Stimulated activated CD8-positive, alpha-beta memory T cell treated with anti-CD3 and anti-CD28 coated beads, Interleukin-15, amount 100 ng/mL, for 4 hours (primary cell): ENCODE measurements around the gene AKT3.

Source experiments
- DNase-seq, 2 donors: peaks; one replicate each; pipeline ENCODE4 v3.0.0-alpha.2; 2020; ENCODE audit warnings: low read depth in 2 of 2

AKT3 gene

GRCh38 chr1:243557866-243558265 is 292.2 kb downstream of the AKT3 start:
- no peak for DNase-seq

- DNase-seq: no peak
Observed at GRCh38 chr1:243554686-243555085, 295.4 kb downstream of the AKT3 start.

DNA sequence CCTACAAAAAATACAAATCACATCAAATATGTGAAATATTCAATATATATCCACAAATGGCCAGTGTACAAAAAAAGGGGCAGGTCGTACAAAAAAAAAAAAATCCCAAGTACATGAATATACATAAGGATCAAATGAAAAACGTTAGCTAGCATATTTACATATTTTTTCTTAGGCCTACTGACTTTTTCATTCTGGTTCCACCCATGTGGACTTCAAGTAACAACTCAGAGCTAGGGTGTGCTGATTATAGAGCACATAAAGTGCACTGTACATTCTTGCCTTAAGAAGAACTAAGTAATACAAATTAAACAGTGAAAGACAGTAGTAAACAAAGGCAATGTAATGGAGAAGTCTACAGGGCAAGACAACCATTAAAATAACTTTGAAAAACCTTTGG is 297.0 kb downstream of the AKT3 start:
- DNase-seq: no peak

GRCh38 chr1:243550276-243550675 is 299.8 kb downstream of the AKT3 start:
- no peak for DNase-seq

DNA sequence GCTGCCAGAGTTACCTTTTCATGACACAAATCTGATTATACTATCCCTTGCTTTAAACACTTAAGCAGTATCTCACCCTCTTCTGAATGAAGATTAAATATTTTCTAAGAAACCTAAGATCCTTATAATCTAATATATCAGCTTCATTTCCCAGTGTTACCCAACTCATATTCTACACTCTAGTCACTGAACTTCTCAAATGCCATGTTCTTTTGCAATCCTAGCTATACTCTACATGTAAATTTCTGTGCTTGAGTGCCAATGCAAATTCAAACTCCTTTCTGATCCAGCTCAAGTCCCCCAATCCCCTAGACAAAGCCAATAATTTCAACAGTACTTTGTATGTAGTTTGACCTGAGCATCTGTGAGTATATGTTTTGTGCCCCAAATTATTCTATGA is 300.3 kb downstream of the AKT3 start:
- DNase-seq: no peak

- DNase-seq: no peak
Observed at GRCh38 chr1:243549108-243549507, 300.9 kb downstream of the AKT3 start.

DNA sequence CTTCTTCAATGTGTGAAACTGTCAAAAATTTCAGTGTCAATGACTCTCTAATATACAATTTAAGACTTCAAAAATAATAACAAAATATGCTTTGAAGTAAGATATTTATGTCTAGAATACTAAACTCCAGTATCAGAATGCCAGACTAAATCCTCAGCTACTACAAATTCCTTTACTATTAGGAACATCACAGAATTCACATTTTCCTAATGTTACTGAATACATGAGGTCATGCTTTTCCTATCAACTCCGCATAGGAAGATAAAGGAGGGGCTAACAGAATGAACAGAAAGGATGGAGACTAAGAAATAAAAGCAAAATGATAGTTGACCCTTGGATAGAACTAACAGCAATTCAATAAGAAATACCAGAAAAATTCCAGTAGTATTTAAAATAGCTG is 301.5 kb downstream of the AKT3 start:
- DNase-seq: no peak

GRCh38 chr1:243547891-243548290 is 302.2 kb downstream of the AKT3 start:
- DNase-seq: no peak

DNA sequence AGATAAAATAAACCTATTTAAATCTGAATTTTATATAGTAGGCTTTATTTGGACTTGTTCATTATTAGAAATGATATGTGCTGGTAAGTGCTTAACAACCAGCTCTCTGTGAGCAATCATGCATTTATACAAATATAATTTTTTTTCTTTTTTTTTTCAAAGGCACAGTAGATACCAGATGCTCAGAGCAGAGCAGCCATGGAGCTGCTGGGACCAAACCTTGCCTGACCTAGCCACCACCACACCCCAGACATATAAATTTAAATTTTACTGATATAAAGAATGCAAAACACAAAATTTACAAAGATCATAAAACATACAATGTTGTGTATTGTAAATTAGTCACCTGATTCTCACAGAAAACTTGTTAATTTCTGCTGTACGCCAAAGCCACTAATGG is 303.6 kb downstream of the AKT3 start:
- DNase-seq: no peak

GRCh38 chr1:243543501-243543900 is 306.5 kb downstream of the AKT3 start:
- no peak for DNase-seq

- DNase-seq: no peak
Observed at GRCh38 chr1:243542739-243543415, 307.2 kb downstream of the AKT3 start.

DNA sequence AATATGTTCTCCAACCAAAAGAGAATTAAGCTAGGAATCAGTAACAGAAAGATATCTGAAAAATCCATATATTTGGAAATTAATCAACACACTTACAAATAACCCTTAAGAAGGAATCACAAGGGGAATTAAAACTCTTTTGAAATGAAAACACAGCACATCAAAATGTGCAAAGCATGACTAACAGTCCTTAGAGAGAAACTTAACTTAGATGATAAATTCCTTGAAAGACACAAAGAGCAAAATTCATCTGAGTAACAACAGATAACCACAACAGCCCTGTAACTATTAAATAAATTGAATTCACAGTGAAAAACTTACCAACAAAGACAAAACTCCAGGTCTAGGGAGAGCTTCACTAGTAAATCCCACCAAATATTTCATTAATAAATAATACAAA is 310.4 kb downstream of the AKT3 start:
- no peak for DNase-seq

- DNase-seq: no peak
Observed at GRCh38 chr1:243535014-243535413, 315.0 kb downstream of the AKT3 start.

- no peak for DNase-seq
Observed at GRCh38 chr1:243529512-243529911, 320.5 kb downstream of the AKT3 start.

GRCh38 chr1:243528459-243529121 is 321.5 kb downstream of the AKT3 start:
- DNase-seq: no peak

DNA sequence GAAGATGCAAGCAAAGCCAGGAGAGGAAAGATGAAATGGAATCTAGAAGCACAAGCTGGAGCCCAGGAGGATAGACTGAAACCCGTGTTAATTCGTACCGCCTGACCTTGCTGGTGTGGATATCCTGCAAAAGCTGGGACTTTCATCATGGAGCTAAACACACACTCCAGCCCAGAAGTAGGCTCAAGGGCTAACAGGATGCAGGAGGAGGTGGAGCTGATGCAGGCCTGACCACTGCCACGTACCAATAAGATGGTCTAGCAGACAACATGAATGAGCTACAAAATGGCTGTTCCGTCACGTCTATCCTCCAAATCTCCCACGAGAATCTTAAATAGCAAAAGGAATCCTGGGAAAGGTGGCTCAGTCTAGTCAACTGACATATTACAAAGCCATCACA is 323.9 kb downstream of the AKT3 start:
- no peak for DNase-seq

- DNase-seq: no peak
Observed at GRCh38 chr1:243525085-243525487, 325.0 kb downstream of the AKT3 start.

DNA sequence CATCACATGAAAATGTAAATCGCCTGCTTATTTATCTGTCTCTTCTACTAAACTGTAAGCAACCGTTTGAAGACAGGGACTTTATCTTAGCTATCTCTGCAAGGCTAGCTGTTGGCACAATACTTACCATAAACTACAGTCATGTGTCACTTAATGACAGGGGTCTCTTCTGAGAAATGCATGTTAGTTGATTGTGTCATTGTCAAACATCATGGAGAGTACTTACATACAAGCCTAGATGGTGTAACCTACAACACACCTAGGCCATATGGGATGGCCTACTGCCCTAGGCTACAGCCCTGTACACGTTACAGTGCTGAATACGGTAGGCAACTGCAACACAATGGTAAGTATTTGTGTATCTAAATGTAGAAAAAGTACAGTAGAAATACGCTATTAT is 326.3 kb downstream of the AKT3 start:
- no peak for DNase-seq

- DNase-seq: no peak
Observed at GRCh38 chr1:243520831-243521230, 329.2 kb downstream of the AKT3 start.

- no peak for DNase-seq
Observed at GRCh38 chr1:243514927-243515326, 335.1 kb downstream of the AKT3 start.

DNA sequence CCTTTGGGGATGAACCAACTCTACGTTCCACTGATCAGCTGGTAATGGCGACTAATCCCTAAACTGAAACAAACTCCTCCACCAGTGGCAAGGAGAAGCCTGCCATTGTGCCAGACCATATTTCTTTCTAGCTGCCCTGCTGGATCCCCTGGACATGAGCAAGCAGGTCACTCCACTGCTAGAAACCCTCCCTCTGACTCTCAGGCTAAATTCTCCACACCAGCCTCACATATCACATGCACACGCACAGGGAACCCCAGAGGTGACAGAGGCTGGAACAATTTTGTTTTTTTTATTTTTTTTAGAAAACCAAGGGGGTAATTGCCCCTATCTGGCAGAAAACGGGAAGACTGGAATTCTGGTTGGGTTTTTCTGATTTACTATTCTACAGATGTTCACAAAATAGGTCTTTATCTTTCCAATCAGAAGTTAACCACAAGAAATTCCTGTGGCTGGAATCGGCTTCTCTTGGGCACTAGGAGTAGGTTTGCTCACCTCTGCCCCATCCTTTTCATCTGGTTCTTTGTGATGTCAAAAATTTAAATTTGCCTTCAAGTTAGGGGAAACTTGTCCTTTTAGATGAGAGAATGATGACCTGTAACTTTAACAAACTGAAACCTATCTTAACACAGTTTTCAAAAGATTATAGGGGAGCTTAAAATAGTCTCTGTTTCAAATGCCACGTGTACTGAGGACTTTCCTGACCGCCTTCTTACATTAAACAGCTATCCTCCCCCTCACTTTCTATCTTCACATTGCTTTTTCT is 336.1 kb downstream of the AKT3 start:
- DNase-seq: no peak

DNA sequence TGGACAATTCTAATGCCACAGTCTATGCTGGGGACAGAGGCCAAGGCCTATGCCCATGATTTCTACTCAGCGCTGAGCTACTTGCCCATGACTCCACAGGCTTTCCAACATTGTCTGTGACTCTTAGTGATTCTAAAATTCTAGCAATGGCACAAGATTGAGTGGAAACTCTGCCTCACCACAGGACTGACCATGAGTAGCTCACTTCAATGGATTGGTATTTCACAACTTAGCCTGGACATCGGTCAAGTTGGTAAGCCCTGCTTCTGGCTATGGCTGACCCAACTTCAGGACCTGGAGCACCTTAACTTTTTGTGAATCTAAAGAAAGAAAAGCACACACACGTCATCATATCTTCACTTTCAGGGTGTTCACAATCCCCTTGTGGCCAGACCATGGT is 339.1 kb downstream of the AKT3 start:
- DNase-seq: no peak

DNA sequence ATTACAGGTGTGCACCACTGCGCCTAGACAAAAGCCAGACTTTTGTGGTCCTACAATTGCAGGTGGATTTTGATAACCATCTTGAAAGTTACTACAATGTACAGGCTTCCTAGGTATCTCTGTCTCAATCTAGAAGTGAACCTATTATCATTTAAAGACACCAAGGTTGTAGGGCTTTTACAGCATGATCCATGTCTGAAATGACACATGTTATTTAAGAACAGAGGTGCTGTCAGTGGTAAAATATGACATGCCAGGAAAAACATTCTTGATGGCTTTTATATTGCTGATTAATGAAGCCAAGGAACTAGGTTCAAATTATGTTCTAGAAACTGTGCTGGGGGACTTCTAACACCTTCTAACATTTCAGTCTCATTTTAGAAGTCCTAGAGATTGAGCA is 341.1 kb downstream of the AKT3 start:
- DNase-seq: no peak
